Measurements from ENCODE around the gene SESN2.

Gene SESN2

GRCh38 chr1:28281608-28282425 lies 22.5 kb downstream of the SESN2 start:
- peaks cover 40% of the 10 kb centered on the region for H3K36me3 ChIP-seq (replicated peaks)
- H3K4me3 ChIP-seq (ENCODE audit: low read depth, low read length) = no peak overlapping the region
- no peak for TF ChIP-seq CTCF (IDR thresholded peaks at IDR 0.05; ENCODE audit: low read depth, low read length, missing control alignments)
- in situ Hi-C loops (cut with HindIII; ENCODE audit: low pct_ligation_motif_present, low sequenced_read_pairs) = no loop called here
- DNase-seq = no peak
- H3K27ac ChIP-seq = no peak overlapping the region
- no peaks in the 10 kb centered on the region for H3K27me3 ChIP-seq (replicated peaks)

GRCh38 chr1:28282426-28283407 lies 23.4 kb downstream of the SESN2 start:
- Histone ChIP-seq H3K27me3 (replicated peaks) (no peaks in the 10 kb centered on the region), H3K27ac (no peak overlapping the region), H3K4me3 (ENCODE audit: low read depth, low read length) (no peak overlapping the region), H3K36me3 (replicated peaks) (peaks cover 38% of the 10 kb centered on the region)
- no peak for DNase-seq
- TF ChIP-seq CTCF (IDR thresholded peaks at IDR 0.05; ENCODE audit: low read depth, low read length, missing control alignments) = no peak
- in situ Hi-C loops (cut with HindIII; ENCODE audit: low pct_ligation_motif_present, low sequenced_read_pairs) = no loop called here

- Histone ChIP-seq H3K27ac (no peak overlapping the region), H3K4me3 (ENCODE audit: low read depth, low read length) (no peak overlapping the region), H3K36me3 (replicated peaks) (peaks cover 14% of the 10 kb centered on the region), H3K27me3 (replicated peaks) (no peaks in the 10 kb centered on the region)
- no peak for TF ChIP-seq CTCF (IDR thresholded peaks at IDR 0.05; ENCODE audit: low read depth, low read length, missing control alignments)
- no peak for DNase-seq
- in situ Hi-C loops (cut with HindIII; ENCODE audit: low pct_ligation_motif_present, low sequenced_read_pairs) = no loop called here
These were observed 26.8 kb downstream of the SESN2 start for GRCh38 chr1:28286111-28286510.

- in situ Hi-C loops (cut with HindIII; ENCODE audit: low pct_ligation_motif_present, low sequenced_read_pairs) = no loop called here
- no peak for TF ChIP-seq CTCF (IDR thresholded peaks at IDR 0.05; ENCODE audit: low read depth, low read length, missing control alignments)
- no peaks in the 10 kb centered on the region for H3K27me3 ChIP-seq (replicated peaks)
- H3K36me3 ChIP-seq (replicated peaks) = no peaks in the 10 kb centered on the region
- no peak overlapping the region for H3K4me3 ChIP-seq (ENCODE audit: low read depth, low read length)
- no peak for DNase-seq
- H3K27ac ChIP-seq = no peak overlapping the region
These were observed 29.2 kb downstream of the SESN2 start for GRCh38 chr1:28288487-28288886.

- TF ChIP-seq CTCF (IDR thresholded peaks at IDR 0.05; ENCODE audit: low read depth, low read length, missing control alignments) = no peak
- no peaks in the 10 kb centered on the region for H3K36me3 ChIP-seq (replicated peaks)
- in situ Hi-C loops (cut with HindIII; ENCODE audit: low pct_ligation_motif_present, low sequenced_read_pairs) = no loop called here
- no peak overlapping the region for H3K4me3 ChIP-seq (ENCODE audit: low read depth, low read length)
- DNase-seq = no peak
- H3K27ac ChIP-seq = no peak overlapping the region
- no peaks in the 10 kb centered on the region for H3K27me3 ChIP-seq (replicated peaks)
These were observed 31.5 kb downstream of the SESN2 start for GRCh38 chr1:28290851-28291250.

Data from brain microvascular endothelial cell (primary cell).